GM18508 (cell line): ENCODE measurements around the gene ZNF606.
"Not testable (repeated sequence)": the region's sequence is repeated elsewhere in the genome, so short reads cannot be mapped to it uniquely, and the experiment has no call there.

Experiments used
- ATAC-seq: cut with Tn5 transposase; IDR thresholded peaks from one replicate; pipeline ENCODE4 v1.9.1; 2021; ENCODE audit warnings: moderate number of reproducible peaks; ENCODE audit not compliant: insufficient read depth, unreplicated experiment

The ZNF606 gene

GRCh38 chr19:58014141-58014540 lies 11.5 kb upstream of the ZNF606 start:
- no peak for ATAC-seq

DNA sequence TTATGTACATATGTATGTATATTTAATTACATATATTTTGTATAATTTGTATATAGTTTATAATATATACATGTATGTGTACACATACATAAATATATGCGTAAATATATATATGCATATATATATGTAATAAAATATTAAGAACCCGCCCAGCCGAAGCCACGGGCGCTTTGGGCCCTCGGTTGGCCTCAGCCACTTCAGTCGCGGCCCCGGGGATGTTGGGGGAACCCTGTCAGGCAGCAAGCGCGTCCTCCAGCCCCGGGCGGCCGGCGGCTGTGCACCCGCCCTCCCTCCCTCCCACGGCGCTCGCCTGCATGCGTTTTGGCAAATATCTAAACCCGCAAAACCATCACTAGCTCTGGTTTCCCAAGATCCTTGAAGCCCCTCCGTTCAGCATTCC lies 7.9 kb upstream of the ZNF606 start:
- no peak for ATAC-seq

DNA sequence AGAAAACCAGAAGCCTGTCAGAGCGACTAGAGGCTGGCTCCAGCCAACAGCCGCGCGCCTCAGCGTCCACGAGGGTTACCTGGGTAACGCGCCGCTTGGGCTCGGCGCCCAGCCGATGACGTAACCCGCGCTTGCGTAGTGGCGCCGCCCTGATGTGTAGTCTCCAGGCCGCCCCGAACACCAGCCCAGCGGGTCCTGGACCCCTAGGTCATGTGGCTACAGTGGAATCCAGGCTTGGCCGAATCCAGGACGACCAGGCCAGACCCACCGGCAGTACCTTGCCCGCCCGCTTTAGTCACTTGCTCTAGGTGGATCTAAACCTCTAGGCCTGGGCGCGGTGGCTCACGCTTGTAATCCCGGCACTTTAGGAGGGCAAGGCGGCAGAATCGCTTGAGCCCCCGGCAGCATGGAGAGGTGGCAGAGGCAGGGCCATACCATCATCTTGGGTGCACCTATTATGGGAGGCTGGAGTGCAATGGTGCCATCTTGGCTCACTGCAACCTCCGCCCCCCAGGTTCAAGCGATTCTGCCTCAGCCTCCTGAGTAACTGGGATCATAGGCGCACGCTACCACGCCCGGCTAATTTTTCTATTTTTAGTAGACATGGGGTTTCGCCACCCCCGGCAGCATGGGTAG lies 7.2 kb upstream of the ZNF606 start:
- ATAC-seq: no peak

GRCh38 chr19:58009301-58009665 lies 6.7 kb upstream of the ZNF606 start:
- ATAC-seq: no peak

DNA sequence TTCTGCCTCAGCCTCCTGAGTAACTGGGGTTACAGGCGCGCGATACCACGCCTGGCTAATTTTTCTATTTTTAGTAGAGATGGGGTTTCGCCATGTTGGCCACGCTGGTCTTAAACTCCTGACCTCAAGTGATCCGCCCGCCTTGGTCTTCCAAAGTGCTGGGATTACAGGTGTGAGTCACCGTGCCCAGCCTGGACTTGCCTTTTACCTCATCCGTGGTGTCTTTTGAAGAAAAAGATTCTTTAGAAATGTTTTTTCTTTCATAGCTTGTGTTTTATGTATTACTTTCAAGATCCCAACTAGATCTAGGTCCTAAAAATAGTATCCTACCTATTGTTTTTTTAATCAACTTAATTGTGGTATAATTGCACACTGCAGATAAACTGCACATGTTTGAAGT lies 6.3 kb upstream of the ZNF606 start:
- not testable (repeated sequence) for ATAC-seq

- no peak for ATAC-seq
These were observed 4.7 kb upstream of the ZNF606 start for GRCh38 chr19:58007285-58007684.

GRCh38 chr19:58003174-58003828 lies 681 bp upstream of the ZNF606 start:
- ATAC-seq: no peak

GRCh38 chr19:58001895-58002369 lies 688 bp downstream of the ZNF606 start:
- no peak for ATAC-seq

DNA sequence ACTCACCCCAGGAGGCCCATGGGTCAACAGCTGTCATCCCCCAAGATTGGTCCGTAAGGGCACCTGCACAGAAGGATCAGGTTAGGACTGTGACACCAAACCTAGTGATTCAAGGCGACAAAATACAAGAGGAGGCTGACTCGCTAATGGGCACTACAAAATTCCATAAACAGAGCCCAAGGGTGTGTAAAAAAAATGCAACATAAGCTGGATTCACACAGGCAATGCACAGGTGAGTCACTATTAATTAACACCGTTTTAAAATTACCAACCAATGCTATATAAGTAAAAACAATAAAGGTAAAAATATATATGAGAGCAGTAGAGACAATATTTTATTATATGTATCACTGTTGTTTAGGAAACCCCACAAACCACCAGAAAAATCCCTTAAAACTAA lies 1.9 kb downstream of the ZNF606 start:
- no peak for ATAC-seq

GRCh38 chr19:57992841-57993240 lies 9.8 kb downstream of the ZNF606 start:
- ATAC-seq: no peak

DNA sequence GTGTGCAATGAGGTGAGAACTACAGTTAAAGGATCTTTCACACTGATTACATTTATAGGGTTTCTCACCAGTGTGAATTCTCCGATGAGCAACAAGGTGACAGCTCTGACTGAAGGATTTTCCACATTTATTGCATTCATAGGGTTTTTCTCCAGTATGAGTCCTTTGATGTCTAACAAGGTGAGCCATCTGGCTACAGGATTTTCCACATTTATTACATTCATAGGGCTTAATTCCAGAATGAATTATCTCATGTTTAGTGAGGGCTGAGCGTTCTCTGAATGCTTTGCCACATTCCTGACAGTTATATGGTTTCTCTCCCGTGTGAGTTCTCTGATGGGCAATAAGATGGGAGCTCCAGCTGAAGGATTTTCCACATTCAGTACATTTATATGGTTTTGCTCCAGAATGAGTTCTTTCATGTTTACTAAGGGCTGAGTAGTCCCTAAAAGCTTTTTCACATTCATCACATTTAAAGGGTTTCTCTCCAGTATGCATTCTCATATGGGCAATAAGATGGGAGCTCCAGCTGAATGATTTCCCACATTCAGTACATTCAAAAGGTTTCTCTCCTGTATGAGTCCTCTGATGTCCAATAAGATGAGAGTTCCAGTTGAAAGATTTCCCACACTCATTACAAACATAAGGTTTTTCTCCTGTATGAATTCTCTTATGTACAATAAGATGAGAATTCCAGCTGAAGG lies 23.9 kb downstream of the ZNF606 start:
- ATAC-seq: no peak

- no peak for ATAC-seq
These were observed 28.2 kb downstream of the ZNF606 start, which contains the start of gene C19orf18 for GRCh38 chr19:57974434-57974833. TSS of gene C19orf18 (minus strand) at chr19:57974534. CDS start at chr19:57974432, 102 bp downstream.

DNA sequence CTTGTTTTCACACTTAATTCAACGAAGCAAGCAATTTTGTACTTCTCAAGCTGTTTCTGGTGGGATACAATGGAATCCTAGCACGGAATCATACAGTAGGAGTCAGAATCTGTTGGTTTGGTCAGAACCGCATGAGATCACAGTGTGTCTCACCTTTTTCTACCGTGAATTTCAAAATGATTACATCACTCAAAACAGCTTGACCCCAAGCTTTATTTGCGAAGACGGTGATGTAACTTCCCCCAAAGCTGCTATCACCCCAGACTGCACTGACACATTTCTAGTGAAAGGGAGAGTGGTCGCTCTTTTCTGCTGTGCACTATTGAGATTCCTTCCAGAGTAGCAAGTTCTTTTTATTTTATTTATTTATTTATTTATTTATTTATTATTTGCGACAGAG lies 37.9 kb downstream of the ZNF606 start:
- no peak for ATAC-seq

DNA sequence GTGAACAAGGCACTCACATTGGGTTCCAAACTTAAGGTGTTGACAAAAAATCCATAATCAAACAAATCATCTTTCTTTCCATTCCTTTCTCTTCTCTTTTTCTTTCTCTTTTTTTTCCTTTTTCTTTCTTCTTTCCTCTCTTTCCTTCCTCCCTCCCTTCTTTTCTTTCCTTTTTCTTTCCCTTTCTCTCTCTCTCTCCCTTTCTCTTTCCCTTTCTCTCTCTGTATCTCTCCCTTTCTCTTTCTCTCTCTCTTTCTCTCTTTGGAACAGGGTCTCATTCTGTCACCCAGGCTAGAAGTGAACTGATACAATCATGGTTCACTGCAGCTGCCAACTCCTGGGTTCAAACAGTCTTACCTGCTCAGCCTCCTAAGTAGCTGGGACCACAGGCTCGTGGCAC lies 40.8 kb downstream of the ZNF606 start:
- no peak for ATAC-seq

DNA sequence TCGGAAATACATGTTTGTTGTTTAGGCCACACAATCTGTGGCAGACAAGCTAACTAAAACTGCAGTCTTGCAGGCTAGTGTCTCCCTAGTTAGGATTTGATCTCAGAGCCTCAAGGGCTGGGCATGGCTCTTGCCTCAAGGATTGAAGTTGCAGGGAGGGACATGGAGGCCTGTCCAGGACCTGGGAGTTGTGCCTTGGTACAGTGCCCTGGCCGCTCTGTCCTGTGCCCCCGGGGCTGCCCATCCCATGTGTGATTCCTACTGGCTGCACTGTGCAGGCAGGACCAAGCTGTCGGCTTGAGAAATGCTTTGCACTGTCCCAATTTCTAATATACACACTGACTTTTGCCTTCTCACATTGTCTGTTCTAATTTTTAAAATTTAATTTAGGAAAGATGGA lies 47.6 kb downstream of the ZNF606 start:
- no peak for ATAC-seq

DNA sequence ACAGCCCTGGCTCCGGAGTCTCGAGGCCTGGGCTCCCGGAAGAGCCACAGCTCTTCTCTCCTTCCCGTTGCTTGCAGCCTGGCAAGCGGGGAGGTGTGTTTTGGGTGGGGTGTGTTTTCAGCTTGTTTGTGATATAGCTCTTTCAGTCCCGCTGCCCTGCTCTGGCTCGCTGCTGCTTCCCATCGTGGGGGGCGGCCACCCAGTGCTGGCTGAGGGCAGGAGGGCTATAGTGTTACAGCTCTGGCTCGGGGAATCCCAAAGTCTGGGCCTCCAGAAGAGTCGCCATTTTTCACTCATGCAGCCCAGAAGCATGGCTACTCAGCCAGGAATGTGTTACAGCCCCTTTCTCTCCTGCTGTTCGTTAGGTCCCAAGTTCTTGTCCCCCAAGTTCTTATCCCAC lies 52.9 kb downstream of the ZNF606 start:
- no peak for ATAC-seq

GRCh38 chr19:57949296-57949695 lies 53.3 kb downstream of the ZNF606 start:
- no peak for ATAC-seq

DNA sequence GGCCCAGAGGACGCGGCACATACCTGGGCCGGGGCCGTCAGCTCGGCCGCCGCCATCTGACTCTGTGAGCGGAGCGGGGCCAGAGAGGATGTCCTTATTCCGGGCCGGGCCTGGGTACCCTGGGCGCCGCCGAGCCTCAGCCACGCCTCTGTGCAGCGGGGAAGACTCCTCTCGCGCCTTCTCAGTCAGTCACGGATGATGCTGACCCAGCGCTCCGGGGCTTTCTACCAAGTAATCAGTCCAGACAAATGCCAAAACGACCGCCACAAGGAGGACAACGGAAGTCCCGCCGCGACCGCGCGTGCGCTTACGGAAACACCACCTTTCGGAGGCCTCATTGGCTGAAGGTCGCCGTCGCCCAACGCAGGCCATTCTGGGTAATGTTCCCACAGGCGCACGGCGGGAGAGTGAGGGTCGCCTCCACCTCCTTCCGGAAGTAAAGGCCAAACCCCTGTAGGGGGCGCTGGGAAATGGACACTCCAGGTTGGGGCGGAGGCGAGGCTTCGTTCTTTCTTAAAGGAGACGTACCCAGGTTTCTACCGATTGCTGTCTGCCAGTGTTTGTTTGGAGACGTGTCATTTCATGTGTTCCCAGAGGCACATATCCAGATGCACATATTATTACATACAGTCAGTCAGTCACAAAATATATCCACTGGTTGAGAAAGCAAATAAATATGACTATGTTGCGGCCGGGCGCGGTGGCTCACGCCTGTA lies 55.0 kb downstream of the ZNF606 start, which contains the start of gene ZNF256:
TSS of gene ZNF256 (minus strand) at position 288 of the 716 bp plus-strand sequence. CDS start at position 56, 232 bp downstream.
- peak; percentile 79 for ATAC-seq

DNA sequence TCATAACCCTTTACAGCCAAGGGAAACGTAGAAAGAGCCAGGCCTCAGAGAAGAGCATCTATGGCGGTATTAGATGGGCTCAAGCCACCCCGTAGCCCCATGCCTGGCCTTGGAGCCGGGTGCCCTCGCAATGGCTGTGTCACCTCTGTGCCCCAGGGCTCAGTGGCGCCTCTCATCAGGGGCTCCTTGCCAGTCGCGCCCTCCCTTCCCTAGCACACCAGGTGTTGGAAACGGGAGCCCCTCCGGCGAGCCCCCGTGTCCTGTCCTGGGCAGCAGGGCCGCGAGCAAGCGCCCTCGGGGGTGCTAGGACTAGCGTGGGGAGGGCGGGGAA lies 55.6 kb downstream of the ZNF606 start:
- ATAC-seq: no peak

DNA sequence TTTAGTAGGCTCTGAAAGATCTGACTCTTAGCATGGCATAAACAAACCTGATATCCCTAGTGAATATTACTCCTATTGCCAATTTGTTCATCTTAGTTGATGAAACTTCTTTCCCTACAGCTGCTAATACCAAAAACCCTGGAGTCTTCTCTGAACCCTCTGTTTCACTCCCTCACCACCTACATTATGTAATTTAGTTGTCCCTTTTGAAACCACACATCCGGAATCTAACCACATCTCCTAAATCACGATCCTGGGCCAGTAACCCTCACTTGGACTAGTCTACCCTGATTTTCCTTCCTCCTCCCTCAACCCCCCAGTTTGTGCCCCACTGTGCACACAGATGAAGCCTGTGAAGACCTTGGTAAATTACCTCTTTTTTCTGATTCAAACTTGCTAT lies 56.3 kb downstream of the ZNF606 start:
- no peak for ATAC-seq

DNA sequence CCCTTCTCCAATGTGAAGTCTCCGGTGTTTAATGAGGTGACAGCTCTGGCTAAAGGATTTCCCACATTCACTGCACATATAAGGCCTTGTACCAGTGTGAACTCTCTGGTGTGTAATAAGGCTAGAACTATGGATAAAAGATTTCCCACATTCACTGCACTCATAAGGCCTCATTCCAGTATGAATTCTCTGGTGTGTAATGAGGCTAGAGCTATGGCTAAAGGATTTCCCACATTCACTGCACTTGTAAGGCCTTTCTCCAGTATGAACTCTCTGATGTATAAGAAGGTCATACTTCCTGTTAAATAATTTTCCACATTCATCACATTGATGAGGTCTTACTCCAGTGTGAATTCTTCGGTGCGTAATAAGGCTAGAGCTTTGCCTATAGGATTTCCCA lies 61.0 kb downstream of the ZNF606 start:
- no peak for ATAC-seq
